ENCODE results near the gene PRR23E. TPM values are rescaled to one million over a fixed set of nuclear protein-coding genes. Genes with fewer than 3 reads are reported as not detected.

Gene PRR23E
- total RNA-seq, 1 donor from 2014 or later, result not detected

DNA sequence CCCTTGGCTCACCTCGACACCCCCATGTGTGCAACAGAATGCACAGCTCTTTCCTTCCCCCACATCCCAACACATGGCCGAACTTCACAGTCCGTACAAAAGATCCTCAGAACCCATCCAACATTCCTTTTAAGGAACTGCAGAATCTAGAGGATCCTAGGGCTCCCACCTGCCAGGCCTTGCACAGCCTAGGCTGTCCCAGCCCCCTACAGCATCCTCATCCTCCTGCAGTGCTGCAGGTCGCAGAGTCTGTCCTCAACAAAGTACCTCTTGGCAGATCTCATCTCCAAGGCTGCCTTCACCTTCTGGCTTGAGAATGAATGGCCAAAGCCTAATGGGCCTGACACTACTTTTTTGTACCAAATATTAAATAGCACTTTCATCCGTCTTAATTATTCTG, 19.8 kb downstream of the PRR23E start:
- H3K9me3 ChIP-seq, result no peaks in the 10 kb centered on the region
- H3K27ac ChIP-seq, result no peak overlapping the region
- H3K4me1 ChIP-seq, result peaks cover 0 to 6% of the 10 kb centered on the region in 2 donors
- intact Hi-C loops (cut with DNase I), result no loop called here
- no peaks in the 10 kb centered on the region for H3K36me3 ChIP-seq
- DNase-seq (ENCODE audit: low spot score in 2 of 2), result no peak
- H3K27me3 ChIP-seq, result no peaks in the 10 kb centered on the region
- no peak overlapping the region for H3K4me3 ChIP-seq
- TF ChIP-seq, protein P1, sequence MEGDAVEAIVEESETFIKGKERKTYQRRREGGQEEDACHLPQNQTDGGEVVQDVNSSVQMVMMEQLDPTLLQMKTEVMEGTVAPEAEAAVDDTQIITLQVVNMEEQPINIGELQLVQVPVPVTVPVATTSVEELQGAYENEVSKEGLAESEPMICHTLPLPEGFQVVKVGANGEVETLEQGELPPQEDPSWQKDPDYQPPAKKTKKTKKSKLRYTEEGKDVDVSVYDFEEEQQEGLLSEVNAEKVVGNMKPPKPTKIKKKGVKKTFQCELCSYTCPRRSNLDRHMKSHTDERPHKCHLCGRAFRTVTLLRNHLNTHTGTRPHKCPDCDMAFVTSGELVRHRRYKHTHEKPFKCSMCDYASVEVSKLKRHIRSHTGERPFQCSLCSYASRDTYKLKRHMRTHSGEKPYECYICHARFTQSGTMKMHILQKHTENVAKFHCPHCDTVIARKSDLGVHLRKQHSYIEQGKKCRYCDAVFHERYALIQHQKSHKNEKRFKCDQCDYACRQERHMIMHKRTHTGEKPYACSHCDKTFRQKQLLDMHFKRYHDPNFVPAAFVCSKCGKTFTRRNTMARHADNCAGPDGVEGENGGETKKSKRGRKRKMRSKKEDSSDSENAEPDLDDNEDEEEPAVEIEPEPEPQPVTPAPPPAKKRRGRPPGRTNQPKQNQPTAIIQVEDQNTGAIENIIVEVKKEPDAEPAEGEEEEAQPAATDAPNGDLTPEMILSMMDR (IDR thresholded peaks at IDR 0.05), result no peak

DNA sequence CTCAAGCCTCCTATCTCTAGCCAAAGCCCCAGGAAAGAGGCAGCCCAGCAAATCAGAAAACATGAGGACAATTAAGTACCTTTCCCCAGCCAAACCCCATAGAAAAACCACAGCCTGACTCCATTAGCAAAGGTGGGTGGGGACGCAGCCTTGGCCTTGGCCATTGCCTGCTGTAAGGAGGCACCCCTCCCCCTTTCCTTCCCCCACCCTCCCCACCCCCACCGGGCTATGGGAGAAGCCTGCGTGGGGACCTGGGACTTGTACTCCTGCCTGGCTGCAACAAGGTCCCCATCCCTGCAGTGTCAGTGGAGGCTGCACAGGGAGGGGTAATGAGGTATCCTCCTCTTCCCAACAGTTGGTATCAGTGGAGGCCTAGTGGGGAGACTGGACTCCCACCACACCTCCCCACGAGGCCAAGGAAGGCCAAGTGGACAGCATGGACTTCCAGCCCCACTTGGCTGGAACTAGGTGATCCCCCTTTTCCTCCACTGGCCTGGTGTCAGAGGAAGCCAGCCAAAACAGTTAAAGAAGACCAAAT, 20.5 kb downstream of the PRR23E start:
- DNase-seq (ENCODE audit: low spot score in 2 of 2), result no peak
- Histone ChIP-seq H3K27me3 (no peaks in the 10 kb centered on the region), H3K4me3 (no peak overlapping the region), H3K27ac (no peak overlapping the region), H3K4me1 (peaks cover 0 to 9% of the 10 kb centered on the region in 2 donors), H3K9me3 (no peaks in the 10 kb centered on the region), H3K36me3 (no peaks in the 10 kb centered on the region)
- TF ChIP-seq, protein P1 (IDR thresholded peaks at IDR 0.05), result no peak
- intact Hi-C loops (cut with DNase I), result no loop called here

DNA sequence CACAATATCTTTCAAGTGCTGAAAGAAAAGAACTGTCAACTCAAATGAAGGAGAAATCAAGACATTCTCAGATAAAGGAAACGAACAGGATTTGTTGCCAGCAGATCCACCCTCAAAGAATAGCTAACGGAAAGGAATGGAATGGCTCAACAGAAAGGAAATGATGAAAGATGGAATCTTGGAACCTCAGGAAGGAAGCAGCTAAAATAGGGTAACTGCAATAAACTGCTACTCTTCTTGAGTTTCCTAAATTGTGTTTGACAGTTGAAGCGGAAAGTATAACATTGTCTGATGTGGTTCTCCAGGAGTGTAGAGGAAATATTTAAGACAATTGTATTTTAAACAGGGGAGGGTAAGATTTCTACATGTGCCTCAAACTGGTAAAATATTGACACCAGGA, 22.0 kb downstream of the PRR23E start:
- Histone ChIP-seq H3K27ac (no peak overlapping the region), H3K36me3 (no peaks in the 10 kb centered on the region), H3K27me3 (no peaks in the 10 kb centered on the region), H3K9me3 (no peaks in the 10 kb centered on the region), H3K4me1 (peaks cover 0 to 9% of the 10 kb centered on the region in 2 donors), H3K4me3 (no peak overlapping the region)
- intact Hi-C loops (cut with DNase I), result no loop called here
- DNase-seq (ENCODE audit: low spot score in 2 of 2), result no peak
- TF ChIP-seq, protein P1 (IDR thresholded peaks at IDR 0.05), result no peak

DNA sequence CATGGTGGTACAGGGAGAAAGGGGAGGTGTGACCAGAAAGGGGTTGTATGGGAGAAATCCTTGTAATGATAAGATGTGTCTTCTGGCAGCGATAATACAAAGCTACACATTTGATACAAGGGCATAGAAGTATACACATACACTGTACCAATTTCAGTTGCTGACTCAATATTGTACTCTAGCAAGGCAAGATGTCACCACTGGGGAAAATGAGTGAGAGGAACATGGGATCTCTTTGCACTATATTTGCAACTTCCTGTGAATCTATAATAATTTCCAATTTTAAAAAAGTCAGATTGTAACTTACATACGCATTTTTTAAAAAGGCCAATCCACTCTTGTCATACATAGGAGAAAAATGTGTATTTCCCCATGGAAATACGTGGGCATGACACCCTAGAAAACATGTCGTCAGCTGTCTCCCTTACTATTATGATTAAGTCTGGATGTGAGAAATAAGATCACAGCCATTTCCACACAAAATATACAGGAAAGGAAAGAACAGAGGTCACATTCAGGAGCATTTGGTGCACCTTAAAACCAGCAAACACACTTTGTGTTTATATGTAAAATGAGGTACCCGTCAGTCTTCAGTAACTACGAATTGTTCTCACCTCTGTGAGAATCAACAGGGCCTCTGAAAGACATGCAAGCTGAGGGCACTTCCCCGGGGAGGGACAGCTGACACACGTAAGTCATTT, 22.9 kb downstream of the PRR23E start:
- intact Hi-C loops (cut with DNase I), result no loop called here

DNA sequence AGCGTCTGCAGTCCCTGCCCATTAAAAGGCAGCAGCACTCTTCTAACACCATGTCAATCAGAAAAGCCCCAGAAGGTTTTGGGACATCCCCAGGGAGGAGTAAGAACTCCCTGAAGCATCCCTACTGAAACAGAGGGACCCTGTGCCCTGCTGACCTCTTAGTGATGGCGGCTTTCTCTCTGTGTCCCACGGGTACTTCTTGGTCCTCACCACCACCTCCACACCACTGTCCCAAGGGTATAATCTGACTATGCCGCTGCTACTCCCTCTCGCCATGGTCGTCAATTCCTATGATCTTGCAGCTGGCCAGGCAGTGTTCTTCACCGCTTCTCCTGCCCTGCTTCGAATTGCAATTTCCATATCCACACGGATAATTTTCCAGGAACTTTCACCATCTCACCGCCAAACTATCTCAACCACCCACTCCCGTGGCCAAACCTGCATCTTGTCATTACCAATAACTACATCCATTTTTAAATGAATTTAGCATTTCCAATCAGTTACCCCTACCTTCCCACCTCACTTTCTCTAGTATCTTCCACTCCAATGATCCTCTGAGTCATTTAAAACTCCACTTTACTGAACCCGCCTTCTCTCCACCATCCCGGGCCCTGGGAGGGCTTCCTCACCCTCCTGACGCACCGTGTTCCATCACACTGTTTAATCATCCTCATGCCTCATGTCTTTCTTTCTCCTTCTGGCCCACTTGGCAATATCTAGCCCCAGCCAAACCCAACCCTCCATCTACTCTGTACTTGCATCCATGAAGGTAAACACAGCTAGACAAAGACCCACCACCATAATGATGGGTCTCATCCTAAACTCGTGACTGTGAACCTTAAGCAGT, 23.7 kb downstream of the PRR23E start:
- no peaks in the 10 kb centered on the region for H3K9me3 ChIP-seq
- peaks cover 0 to 12% of the 10 kb centered on the region in 2 donors for H3K4me1 ChIP-seq
- H3K36me3 ChIP-seq, result no peaks in the 10 kb centered on the region
- no peak overlapping the region for H3K4me3 ChIP-seq
- intact Hi-C loops (cut with DNase I), result no loop called here
- DNase-seq (ENCODE audit: low spot score in 2 of 2), result no peak
- TF ChIP-seq, protein P1 (IDR thresholded peaks at IDR 0.05), result no peak
- no peak overlapping the region for H3K27ac ChIP-seq
- H3K27me3 ChIP-seq, result no peaks in the 10 kb centered on the region

More for the DNA sequence above, 22.9 kb downstream of the PRR23E start:
- peaks cover 0 to 12% of the 10 kb centered on the region in 2 donors for H3K4me1 ChIP-seq
- H3K27ac ChIP-seq, result no peak overlapping the region
- H3K9me3 ChIP-seq, result no peaks in the 10 kb centered on the region
- no peaks in the 10 kb centered on the region for H3K27me3 ChIP-seq
- TF ChIP-seq, protein P1 (IDR thresholded peaks at IDR 0.05), result no peak
- no peaks in the 10 kb centered on the region for H3K36me3 ChIP-seq
- no peak overlapping the region for H3K4me3 ChIP-seq
- DNase-seq (ENCODE audit: low spot score in 2 of 2), result no peak
